Measurements from ENCODE around the gene PTPRD. TPM values are rescaled to one million over a fixed set of nuclear protein-coding genes. Genes with fewer than 3 reads are reported as not detected.

PTPRD gene
- total RNA-seq, 1 experiment from 2014 or later, result not detected

DNA sequence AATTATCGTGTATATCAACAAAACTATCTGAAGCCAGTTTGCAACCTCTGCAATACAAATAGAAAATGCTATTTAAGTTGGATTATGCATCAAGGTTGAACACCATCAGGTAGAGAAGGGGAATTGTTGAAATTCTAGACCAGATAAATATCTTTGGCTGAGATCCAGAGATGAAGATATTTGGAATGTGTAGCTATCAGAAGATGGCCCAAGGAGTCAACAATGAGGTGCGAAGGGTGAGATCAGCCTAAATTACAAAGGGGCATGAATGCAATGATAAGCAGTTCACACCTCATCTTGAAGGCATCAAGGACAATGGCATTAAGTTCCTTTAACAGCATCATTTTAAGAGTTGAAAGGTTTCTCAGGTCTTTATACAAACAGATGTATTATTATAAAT lies 2241.1 kb downstream of the PTPRD start:
- no peak overlapping the region for H3K4me3 ChIP-seq (ENCODE audit: low read depth, low read length, poor library complexity, severe bottlenecking)
- H3K27me3 ChIP-seq (replicated peaks; ENCODE audit: insufficient read depth, low read depth, low read length, poor library complexity), result peaks cover 4% of the 10 kb centered on the region
- DNase-seq (ENCODE audit: low spot score), result no peak
- POLR2A ChIA-PET (ENCODE audit: low non-redundant PET), result no interaction called here
- CTCF ChIA-PET, result no interaction called here
- H3K9me3 ChIP-seq (ENCODE audit: low read depth, low read length, poor library complexity, severe bottlenecking), result no peaks in the 10 kb centered on the region
- TF ChIP-seq, protein P1, sequence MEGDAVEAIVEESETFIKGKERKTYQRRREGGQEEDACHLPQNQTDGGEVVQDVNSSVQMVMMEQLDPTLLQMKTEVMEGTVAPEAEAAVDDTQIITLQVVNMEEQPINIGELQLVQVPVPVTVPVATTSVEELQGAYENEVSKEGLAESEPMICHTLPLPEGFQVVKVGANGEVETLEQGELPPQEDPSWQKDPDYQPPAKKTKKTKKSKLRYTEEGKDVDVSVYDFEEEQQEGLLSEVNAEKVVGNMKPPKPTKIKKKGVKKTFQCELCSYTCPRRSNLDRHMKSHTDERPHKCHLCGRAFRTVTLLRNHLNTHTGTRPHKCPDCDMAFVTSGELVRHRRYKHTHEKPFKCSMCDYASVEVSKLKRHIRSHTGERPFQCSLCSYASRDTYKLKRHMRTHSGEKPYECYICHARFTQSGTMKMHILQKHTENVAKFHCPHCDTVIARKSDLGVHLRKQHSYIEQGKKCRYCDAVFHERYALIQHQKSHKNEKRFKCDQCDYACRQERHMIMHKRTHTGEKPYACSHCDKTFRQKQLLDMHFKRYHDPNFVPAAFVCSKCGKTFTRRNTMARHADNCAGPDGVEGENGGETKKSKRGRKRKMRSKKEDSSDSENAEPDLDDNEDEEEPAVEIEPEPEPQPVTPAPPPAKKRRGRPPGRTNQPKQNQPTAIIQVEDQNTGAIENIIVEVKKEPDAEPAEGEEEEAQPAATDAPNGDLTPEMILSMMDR (conservative IDR thresholded peaks at IDR 0.05; ENCODE audit: low read depth, low read length), result no peak
- TF ChIP-seq EZH2 (IDR thresholded peaks at IDR 0.05; ENCODE audit: borderline replicate concordance, low read depth, low read length, poor library complexity, severe bottlenecking), result no peak
- no peaks in the 10 kb centered on the region for H3K36me3 ChIP-seq (ENCODE audit: insufficient read depth, low read length, poor library complexity, severe bottlenecking)
- BruUV-seq (replicated peaks), result no TSS peak
- no peaks in the 10 kb centered on the region for H3K4me1 ChIP-seq (ENCODE audit: insufficient read depth, low read length, poor library complexity, severe bottlenecking)
- intact Hi-C loops (cut with micrococcal nuclease; ENCODE audit: unreplicated experiment), result no loop called here
- no peak overlapping the region for H3K27ac ChIP-seq (ENCODE audit: low read depth, low read length, poor library complexity, severe bottlenecking)

DNA sequence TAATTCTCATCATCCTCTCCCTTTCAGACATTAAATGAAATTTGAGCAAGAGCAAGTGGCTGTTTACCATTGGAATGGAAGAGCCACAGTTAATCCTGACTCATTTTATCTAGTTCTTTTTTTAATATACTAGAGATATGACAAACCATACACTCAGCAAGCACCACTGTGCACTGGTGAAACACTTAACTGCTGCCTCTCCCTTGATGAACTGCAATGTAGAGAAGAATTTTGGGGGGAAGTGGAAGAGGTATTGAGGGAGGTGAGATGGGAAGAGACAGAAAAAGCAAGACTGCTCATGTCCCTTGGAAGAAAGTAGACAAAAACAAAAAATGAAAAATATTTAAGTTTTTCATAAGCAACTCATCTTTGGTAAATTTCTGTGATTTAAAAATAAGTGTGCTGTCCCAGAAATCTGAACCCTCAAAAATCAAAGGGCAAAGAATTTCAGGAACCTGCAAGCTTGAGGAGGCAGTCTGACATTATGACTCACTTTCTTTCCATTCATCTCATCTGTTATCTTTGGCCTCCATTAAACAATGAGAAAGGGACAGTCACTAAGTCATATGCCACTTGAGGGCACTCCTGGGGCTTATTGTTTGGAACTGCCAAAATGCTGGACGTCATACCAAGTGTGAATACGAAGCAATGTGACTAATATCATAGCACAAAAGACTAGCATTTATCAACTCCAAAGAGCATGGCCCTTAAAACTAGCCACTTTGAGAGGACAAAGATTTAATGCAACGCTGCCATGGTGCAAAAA lies 2246.5 kb downstream of the PTPRD start:
- H3K9me3 ChIP-seq (ENCODE audit: low read depth, low read length, poor library complexity, severe bottlenecking), result no peaks in the 10 kb centered on the region
- H3K36me3 ChIP-seq (ENCODE audit: insufficient read depth, low read length, poor library complexity, severe bottlenecking), result no peaks in the 10 kb centered on the region
- CTCF ChIA-PET, result no interaction called here
- H3K4me1 ChIP-seq (ENCODE audit: insufficient read depth, low read length, poor library complexity, severe bottlenecking), result no peaks in the 10 kb centered on the region
- no peak overlapping the region for H3K4me3 ChIP-seq (ENCODE audit: low read depth, low read length, poor library complexity, severe bottlenecking)
- H3K27ac ChIP-seq (ENCODE audit: low read depth, low read length, poor library complexity, severe bottlenecking), result no peak overlapping the region
- intact Hi-C loops (cut with micrococcal nuclease; ENCODE audit: unreplicated experiment), result no loop called here
- no peaks in the 10 kb centered on the region for H3K27me3 ChIP-seq (replicated peaks; ENCODE audit: insufficient read depth, low read depth, low read length, poor library complexity)
- TF ChIP-seq EZH2 (IDR thresholded peaks at IDR 0.05; ENCODE audit: borderline replicate concordance, low read depth, low read length, poor library complexity, severe bottlenecking), result no peak
- TF ChIP-seq, protein P1 (conservative IDR thresholded peaks at IDR 0.05; ENCODE audit: low read depth, low read length), result no peak
- DNase-seq (ENCODE audit: low spot score), result no peak
- POLR2A ChIA-PET (ENCODE audit: low non-redundant PET), result no interaction called here
- no TSS peak for BruUV-seq (replicated peaks)

DNA sequence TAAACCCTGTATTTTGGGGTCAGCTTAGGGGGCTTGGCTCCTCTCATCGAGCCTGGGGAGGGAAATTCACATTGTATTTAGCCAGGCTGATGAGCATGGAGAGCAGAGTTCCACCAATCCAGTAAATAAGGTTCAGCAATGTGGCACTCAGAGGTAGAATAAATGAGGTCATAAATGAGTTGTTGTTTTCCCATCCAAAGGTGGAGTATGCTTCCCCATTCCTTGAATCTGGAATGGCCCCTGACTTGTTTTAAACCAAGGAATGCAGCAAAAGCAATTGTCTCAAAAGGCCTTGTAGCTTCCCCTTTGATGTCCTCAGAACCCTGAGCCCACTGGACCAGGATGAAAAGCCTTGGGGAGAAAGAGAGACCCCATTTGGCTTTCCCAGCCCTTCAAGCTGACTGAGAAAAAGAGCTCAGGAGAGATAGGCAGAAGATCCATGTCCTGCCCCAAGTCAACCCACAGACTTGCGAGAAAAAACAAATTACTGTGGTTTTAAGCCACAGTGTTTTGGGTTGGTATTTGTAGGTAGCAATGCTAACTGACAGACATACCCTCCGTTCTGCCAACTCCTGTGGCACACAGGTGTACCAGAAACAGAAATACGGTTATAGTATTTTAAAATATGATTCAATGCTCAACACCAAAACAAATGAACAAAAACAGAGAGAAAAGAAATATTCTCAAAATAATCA lies 2247.2 kb downstream of the PTPRD start:
- intact Hi-C loops (cut with micrococcal nuclease; ENCODE audit: unreplicated experiment), result no loop called here
- Histone ChIP-seq H3K4me3 (ENCODE audit: low read depth, low read length, poor library complexity, severe bottlenecking) (no peak overlapping the region), H3K9me3 (ENCODE audit: low read depth, low read length, poor library complexity, severe bottlenecking) (no peaks in the 10 kb centered on the region), H3K4me1 (ENCODE audit: insufficient read depth, low read length, poor library complexity, severe bottlenecking) (no peaks in the 10 kb centered on the region), H3K27ac (ENCODE audit: low read depth, low read length, poor library complexity, severe bottlenecking) (no peak overlapping the region), H3K27me3 (replicated peaks; ENCODE audit: insufficient read depth, low read depth, low read length, poor library complexity) (no peaks in the 10 kb centered on the region), H3K36me3 (ENCODE audit: insufficient read depth, low read length, poor library complexity, severe bottlenecking) (no peaks in the 10 kb centered on the region)
- ChIA-PET CTCF (no interaction called here), POLR2A (ENCODE audit: low non-redundant PET) (no interaction called here)
- TF ChIP-seq, protein P1 (conservative IDR thresholded peaks at IDR 0.05; ENCODE audit: low read depth, low read length), result no peak
- no peak for TF ChIP-seq EZH2 (IDR thresholded peaks at IDR 0.05; ENCODE audit: borderline replicate concordance, low read depth, low read length, poor library complexity, severe bottlenecking)
- DNase-seq (ENCODE audit: low spot score), result no peak
- BruUV-seq (replicated peaks), result no TSS peak
